ENCODE results near the gene TRMT1.

Gene TRMT1

DNA sequence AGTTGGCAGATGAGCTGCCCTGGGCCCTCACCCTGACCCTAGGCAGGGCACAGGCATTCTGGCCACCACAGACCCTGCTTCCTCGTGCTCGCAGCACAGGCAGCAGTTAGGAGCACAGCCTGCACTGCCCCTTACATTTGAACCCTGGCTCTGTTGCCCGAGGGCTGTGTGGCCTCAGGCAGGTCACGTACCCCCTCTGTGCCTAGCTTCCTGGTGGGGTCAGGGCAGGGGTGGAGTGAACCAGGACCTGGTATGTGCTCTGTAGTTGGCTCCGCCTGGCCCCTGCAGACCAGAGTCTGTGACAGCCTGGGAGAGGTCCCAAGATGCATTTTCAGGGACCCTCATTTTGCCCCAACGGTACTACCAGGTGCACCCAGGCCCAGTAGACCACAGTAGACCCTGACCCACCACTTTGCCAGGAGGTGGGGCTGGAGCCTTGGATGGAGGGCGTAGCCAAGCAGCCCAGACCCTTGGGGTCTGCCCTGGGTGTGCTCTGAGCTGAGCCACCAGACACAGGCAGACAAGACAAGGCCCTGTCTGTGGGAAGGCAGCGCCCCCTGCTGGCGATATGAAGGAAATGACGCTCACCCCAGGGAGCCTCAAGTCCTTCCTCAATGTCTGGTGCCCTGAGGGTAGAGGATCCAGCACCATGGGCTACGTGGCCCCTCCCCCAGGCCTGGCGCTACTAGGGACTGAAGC, 23.0 kb downstream of the TRMT1 start:
- DNase-seq (ENCODE audit: extremely low read depth, insufficient read length), result peak; percentile 65
- H3K4me3 ChIP-seq (replicated peaks; ENCODE audit: low read depth, low read length), result no peak overlapping the region
- no peaks in the 10 kb centered on the region; the same call in 1 of the 2 replicates for H3K27me3 ChIP-seq (replicated peaks; ENCODE audit: control insufficient read depth, insufficient read depth, low read length)
- H3K36me3 ChIP-seq (ENCODE audit: control insufficient read depth, insufficient read depth, low read length), result no peaks in the 10 kb centered on the region
- TF ChIP-seq, protein P1, sequence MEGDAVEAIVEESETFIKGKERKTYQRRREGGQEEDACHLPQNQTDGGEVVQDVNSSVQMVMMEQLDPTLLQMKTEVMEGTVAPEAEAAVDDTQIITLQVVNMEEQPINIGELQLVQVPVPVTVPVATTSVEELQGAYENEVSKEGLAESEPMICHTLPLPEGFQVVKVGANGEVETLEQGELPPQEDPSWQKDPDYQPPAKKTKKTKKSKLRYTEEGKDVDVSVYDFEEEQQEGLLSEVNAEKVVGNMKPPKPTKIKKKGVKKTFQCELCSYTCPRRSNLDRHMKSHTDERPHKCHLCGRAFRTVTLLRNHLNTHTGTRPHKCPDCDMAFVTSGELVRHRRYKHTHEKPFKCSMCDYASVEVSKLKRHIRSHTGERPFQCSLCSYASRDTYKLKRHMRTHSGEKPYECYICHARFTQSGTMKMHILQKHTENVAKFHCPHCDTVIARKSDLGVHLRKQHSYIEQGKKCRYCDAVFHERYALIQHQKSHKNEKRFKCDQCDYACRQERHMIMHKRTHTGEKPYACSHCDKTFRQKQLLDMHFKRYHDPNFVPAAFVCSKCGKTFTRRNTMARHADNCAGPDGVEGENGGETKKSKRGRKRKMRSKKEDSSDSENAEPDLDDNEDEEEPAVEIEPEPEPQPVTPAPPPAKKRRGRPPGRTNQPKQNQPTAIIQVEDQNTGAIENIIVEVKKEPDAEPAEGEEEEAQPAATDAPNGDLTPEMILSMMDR (IDR thresholded peaks at IDR 0.05; ENCODE audit: insufficient read depth, low read length, poor library complexity, severe bottlenecking), result peak; percentile 88

DNA sequence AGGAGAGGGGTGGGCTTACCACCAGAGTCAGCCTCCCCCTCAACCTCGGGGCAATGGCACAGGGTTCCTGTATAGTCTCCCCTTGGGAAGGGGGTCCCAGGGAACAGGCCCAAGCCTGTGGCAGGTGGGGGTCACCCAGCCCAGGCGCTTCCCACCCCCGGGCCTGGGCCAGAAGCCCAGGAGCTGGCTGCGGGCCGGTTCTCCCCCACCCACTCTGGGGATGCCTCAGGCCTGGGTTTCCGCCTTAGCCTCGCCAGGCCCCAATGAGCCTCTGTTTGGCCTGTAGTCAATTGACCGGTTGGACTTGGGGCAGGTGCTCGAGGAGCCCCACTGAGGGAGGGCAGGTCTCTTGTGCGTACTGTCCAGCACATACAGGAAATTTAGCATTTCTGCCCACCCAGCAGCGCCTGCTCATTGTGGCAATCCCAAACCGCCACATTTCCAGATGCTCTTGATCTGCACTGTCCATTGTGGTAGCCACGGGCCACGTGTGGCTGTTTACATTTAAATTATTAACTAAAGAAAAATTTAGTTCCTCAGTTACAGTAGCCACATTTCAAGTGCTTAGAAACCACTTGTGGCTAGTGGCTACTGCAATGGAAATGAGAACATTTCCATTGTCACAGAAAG, 23.8 kb downstream of the TRMT1 start:
- Histone ChIP-seq H3K27me3 (replicated peaks; ENCODE audit: control insufficient read depth, insufficient read depth, low read length) (no peaks in the 10 kb centered on the region; the same call in 1 of the 2 replicates), H3K36me3 (ENCODE audit: control insufficient read depth, insufficient read depth, low read length) (no peaks in the 10 kb centered on the region), H3K4me3 (replicated peaks; ENCODE audit: low read depth, low read length) (no peak overlapping the region)
- TF ChIP-seq, protein P1 (IDR thresholded peaks at IDR 0.05; ENCODE audit: insufficient read depth, low read length, poor library complexity, severe bottlenecking), result no peak
- no peak for DNase-seq (ENCODE audit: extremely low read depth, insufficient read length)

DNA sequence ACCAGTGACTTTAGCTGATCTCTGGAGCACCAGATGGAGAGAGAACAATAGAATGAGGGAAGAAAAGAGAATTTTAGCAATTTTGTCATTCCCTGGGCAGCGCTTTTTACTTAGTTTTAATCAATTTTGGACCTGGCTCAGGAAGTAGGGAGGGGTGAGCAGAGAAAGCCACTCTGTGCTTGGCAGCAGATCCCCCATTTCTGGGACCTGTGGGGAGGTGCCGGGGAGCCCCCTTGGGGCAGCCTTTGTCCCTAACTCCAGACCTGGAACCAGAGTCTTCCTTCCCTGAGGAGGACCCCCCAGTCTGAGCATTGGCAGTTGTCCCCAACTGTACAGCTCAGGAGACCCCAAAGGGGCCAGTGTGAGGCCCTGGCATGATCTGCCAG, 24.4 kb downstream of the TRMT1 start:
- Histone ChIP-seq H3K27me3 (replicated peaks; ENCODE audit: control insufficient read depth, insufficient read depth, low read length) (no peaks in the 10 kb centered on the region; the same call in 1 of the 2 replicates), H3K36me3 (ENCODE audit: control insufficient read depth, insufficient read depth, low read length) (no peaks in the 10 kb centered on the region), H3K4me3 (replicated peaks; ENCODE audit: low read depth, low read length) (no peak overlapping the region)
- TF ChIP-seq, protein P1 (IDR thresholded peaks at IDR 0.05; ENCODE audit: insufficient read depth, low read length, poor library complexity, severe bottlenecking), result no peak
- no peak for DNase-seq (ENCODE audit: extremely low read depth, insufficient read length)

DNA sequence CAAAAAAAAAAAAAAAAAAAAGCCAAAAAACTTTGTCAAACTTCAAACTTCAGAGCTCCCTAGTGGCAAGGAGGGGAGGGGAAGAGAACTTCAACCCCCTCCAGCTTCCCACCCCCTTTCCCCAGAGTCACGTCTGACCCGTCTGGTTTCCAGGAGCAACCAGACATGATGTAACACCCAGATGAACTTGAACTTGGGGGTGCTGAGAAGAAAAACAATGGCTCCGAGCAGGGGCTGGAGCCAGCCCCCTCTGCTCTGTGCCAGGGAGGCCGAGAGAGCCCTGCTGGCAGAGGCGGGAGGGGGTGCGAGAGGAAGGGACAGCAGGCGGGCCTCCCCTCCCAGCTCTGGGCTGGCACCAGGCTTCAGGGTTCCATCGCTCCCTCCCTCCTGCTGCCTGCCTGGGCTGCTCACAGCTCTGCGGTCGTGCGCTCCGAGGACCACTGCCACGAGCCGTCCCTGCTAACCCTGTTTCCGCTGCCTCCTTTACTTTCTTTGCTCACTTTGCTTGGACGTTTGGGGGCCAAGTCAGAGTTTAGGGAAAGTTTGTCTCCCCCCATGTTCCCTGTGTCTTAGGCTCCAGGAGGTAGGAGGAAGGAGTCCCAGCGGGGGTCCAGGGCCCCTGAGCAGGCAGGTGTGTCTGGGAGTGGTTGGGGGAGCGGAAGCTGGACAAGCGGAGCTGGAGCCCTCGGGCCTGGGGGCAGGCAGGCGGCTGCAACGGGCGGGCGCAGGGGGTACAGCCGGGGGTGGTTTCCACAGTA, 25.0 kb downstream of the TRMT1 start:
- Histone ChIP-seq H3K4me3 (replicated peaks; ENCODE audit: low read depth, low read length) (no peak overlapping the region), H3K36me3 (ENCODE audit: control insufficient read depth, insufficient read depth, low read length) (no peaks in the 10 kb centered on the region), H3K27me3 (replicated peaks; ENCODE audit: control insufficient read depth, insufficient read depth, low read length) (no peaks in the 10 kb centered on the region; the same call in 1 of the 2 replicates)
- TF ChIP-seq, protein P1 (IDR thresholded peaks at IDR 0.05; ENCODE audit: insufficient read depth, low read length, poor library complexity, severe bottlenecking), result no peak
- no peak for DNase-seq (ENCODE audit: extremely low read depth, insufficient read length)

DNA sequence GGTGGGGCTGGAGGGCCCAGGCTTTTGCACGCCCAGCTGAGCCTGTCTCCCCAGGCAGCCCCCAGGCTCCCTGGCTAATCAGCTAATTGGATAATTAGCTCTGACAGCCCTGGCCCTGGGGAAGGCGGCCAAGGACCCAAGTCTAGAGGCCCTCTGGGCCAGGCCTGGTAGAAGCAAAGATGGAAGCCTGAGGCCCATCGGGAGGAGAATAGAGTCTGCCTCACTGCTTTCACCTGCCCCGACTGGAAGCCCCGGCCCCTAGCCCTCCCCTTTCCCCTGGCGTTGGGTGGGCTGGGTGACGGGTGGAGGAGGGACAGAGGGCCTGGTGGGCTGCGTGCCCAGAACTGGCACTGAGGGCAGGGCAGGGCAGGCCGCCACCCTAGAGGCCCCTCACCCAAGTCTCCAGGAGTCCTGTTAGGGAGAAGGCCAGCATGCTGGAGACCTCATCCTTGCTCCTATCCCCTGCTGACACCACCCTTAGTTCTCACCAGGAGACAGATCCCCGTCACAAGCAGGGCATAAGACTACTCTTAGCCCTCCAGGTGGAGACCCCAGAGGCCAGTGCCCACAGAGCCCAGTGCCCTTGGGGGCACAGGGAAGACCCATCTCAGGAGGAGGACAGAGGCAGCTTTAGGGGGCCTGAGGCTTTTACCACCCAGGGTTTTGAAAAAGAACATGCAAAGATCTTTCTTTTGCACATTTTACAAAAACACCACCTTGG, 25.9 kb downstream of the TRMT1 start:
- Histone ChIP-seq H3K27me3 (replicated peaks; ENCODE audit: control insufficient read depth, insufficient read depth, low read length) (no peaks in the 10 kb centered on the region; the same call in 1 of the 2 replicates), H3K4me3 (replicated peaks; ENCODE audit: low read depth, low read length) (no peak overlapping the region), H3K36me3 (ENCODE audit: control insufficient read depth, insufficient read depth, low read length) (no peaks in the 10 kb centered on the region)
- no peak for DNase-seq (ENCODE audit: extremely low read depth, insufficient read length)
- TF ChIP-seq, protein P1 (IDR thresholded peaks at IDR 0.05; ENCODE audit: insufficient read depth, low read length, poor library complexity, severe bottlenecking), result no peak
